IPS-18a (cell line): ENCODE data around the gene SLC1A2.
A peak's percentile ranks its signal among the peaks of the same experiment; 100 is the strongest.

Experiments
- H3K27ac ChIP-seq: one replicate; pipeline ENCODE4 v1.5.1; 2013; ENCODE audit warnings: low read length
- H3K27me3 ChIP-seq: one replicate; pipeline ENCODE4 v1.6.1; 2013; ENCODE audit warnings: mild to moderate bottlenecking, low read length; ENCODE audit not compliant: control insufficient read depth, insufficient read depth
- H3K36me3 ChIP-seq: one replicate; pipeline ENCODE4 v1.6.1; 2013; ENCODE audit warnings: low read depth, low read length; ENCODE audit not compliant: control insufficient read depth
- H3K4me1 ChIP-seq: one replicate; pipeline ENCODE4 v1.6.1; 2013; ENCODE audit warnings: low read depth, low read length; ENCODE audit not compliant: control insufficient read depth
- H3K4me3 ChIP-seq: one replicate; pipeline ENCODE4 v1.5.1; 2013; ENCODE audit warnings: low read length
- H3K9ac ChIP-seq: one replicate; pipeline ENCODE4 v1.6.1; 2013; ENCODE audit warnings: mild to moderate bottlenecking, low read length, moderate library complexity
- H3K9me3 ChIP-seq: one replicate; pipeline ENCODE4 v1.6.1; 2013; ENCODE audit warnings: low read depth, low read length; ENCODE audit not compliant: control insufficient read depth

The SLC1A2 gene

GRCh38 chr11:35419184-35419829 lies at the start of gene SLC1A2:
Gene SLC1A2 (minus strand): TSS chr11:35419558. CDS start chr11:35418966, 592 bp downstream.
- Histone ChIP-seq H3K9me3 (no peaks in the 10 kb centered on the region), H3K27me3 (peaks cover 97% of the 10 kb centered on the region), H3K9ac (peak within 1 kb of the TSS; percentile 59), H3K4me1 (peaks cover 9% of the 10 kb centered on the region), H3K36me3 (no peaks in the 10 kb centered on the region), H3K27ac (no peak within 1 kb of the TSS), H3K4me3 (peak within 1 kb of the TSS; percentile 70)

GRCh38 chr11:35466058-35466457 lies 46.7 kb upstream of the SLC1A2 start:
- no peak overlapping the region for H3K27ac ChIP-seq
- no peak overlapping the region for H3K4me3 ChIP-seq
- no peaks in the 10 kb centered on the region for H3K9me3 ChIP-seq
- no peak overlapping the region for H3K9ac ChIP-seq
- H3K4me1 ChIP-seq = peaks cover 4% of the 10 kb centered on the region
- H3K27me3 ChIP-seq = no peaks in the 10 kb centered on the region
- H3K36me3 ChIP-seq = no peaks in the 10 kb centered on the region

- Histone ChIP-seq H3K27me3 (no peaks in the 10 kb centered on the region), H3K27ac (no peak overlapping the region), H3K4me1 (peaks cover 4% of the 10 kb centered on the region), H3K9ac (no peak overlapping the region), H3K36me3 (no peaks in the 10 kb centered on the region), H3K9me3 (no peaks in the 10 kb centered on the region), H3K4me3 (no peak overlapping the region)
Measured at GRCh38 chr11:35464308-35464707, 45.0 kb upstream of the SLC1A2 start.

- Histone ChIP-seq H3K4me3 (no peak overlapping the region), H3K36me3 (no peaks in the 10 kb centered on the region), H3K27me3 (no peaks in the 10 kb centered on the region), H3K4me1 (peaks cover 4% of the 10 kb centered on the region), H3K9ac (no peak overlapping the region), H3K9me3 (no peaks in the 10 kb centered on the region), H3K27ac (no peak overlapping the region)
Measured at GRCh38 chr11:35463331-35463751, 44.0 kb upstream of the SLC1A2 start.

- Histone ChIP-seq H3K27ac (no peak overlapping the region), H3K9me3 (no peaks in the 10 kb centered on the region), H3K4me1 (peaks cover 4% of the 10 kb centered on the region), H3K36me3 (no peaks in the 10 kb centered on the region), H3K9ac (no peak overlapping the region), H3K27me3 (no peaks in the 10 kb centered on the region), H3K4me3 (no peak overlapping the region)
Measured at GRCh38 chr11:35461917-35462538, 42.7 kb upstream of the SLC1A2 start.

- Histone ChIP-seq H3K27me3 (no peaks in the 10 kb centered on the region), H3K9ac (no peak overlapping the region), H3K36me3 (no peaks in the 10 kb centered on the region)
Measured at GRCh38 chr11:35459489-35459888, 40.1 kb upstream of the SLC1A2 start.

GRCh38 chr11:35458846-35459245 lies 39.5 kb upstream of the SLC1A2 start:
- Histone ChIP-seq H3K4me1 (peaks cover 4% of the 10 kb centered on the region), H3K27ac (no peak overlapping the region), H3K27me3 (no peaks in the 10 kb centered on the region), H3K4me3 (no peak overlapping the region), H3K36me3 (no peaks in the 10 kb centered on the region), H3K9ac (no peak overlapping the region), H3K9me3 (no peaks in the 10 kb centered on the region)

More at GRCh38 chr11:35459489-35459888, 40.1 kb upstream of the SLC1A2 start:
- no peaks in the 10 kb centered on the region for H3K9me3 ChIP-seq
- H3K4me3 ChIP-seq = no peak overlapping the region
- H3K4me1 ChIP-seq = peaks cover 4% of the 10 kb centered on the region
- no peak overlapping the region for H3K27ac ChIP-seq

DNA sequence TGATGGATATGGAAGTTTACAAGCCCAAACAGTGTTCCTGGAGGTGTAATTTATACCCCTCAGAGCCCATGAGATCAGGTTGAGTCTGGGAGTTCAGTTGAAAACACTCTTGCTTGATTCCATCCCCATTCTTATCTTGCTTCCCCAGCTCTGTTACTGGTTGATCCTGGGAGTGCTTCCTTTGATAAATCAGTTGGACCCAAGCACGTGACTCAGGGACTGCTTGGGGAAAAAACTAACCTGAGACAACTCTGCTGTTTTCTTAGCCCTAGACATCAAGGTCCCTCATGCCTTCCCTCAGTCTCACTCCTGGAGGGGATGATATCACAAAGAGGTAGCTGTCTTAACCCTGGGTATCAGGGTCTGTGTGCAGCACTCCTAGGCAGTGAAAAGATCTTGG lies 35.0 kb upstream of the SLC1A2 start:
- H3K4me1 ChIP-seq = no peaks in the 10 kb centered on the region
- no peaks in the 10 kb centered on the region for H3K36me3 ChIP-seq
- no peak overlapping the region for H3K27ac ChIP-seq
- H3K27me3 ChIP-seq = no peaks in the 10 kb centered on the region
- H3K9ac ChIP-seq = no peak overlapping the region
- no peak overlapping the region for H3K4me3 ChIP-seq
- H3K9me3 ChIP-seq = no peaks in the 10 kb centered on the region

- no peak overlapping the region for H3K9ac ChIP-seq
- H3K27me3 ChIP-seq = no peaks in the 10 kb centered on the region
- no peaks in the 10 kb centered on the region for H3K9me3 ChIP-seq
- H3K36me3 ChIP-seq = no peaks in the 10 kb centered on the region
- no peak overlapping the region for H3K27ac ChIP-seq
- no peak overlapping the region for H3K4me3 ChIP-seq
- no peaks in the 10 kb centered on the region for H3K4me1 ChIP-seq
Measured at GRCh38 chr11:35436581-35437250, 17.4 kb upstream of the SLC1A2 start.

DNA sequence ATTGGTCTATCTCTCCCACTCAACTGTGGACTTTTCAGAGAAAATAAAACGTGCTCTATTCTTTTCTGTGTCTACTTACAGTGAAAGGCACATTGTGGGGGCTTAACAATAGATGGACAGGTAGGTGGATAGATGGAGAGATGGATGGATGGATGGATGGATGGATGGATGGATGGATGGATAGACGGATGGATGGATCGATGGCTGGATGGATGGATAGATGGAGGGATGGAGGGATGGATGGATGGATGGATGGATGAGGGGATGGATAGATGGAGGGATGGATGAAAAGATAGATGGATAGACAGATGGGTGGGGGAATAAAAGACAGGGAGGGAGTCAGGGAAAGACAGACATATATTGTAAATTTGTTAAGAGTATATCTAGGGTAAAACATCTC lies 14.2 kb upstream of the SLC1A2 start:
- Histone ChIP-seq H3K27me3 (no peaks in the 10 kb centered on the region), H3K4me3 (no peak overlapping the region), H3K36me3 (no peaks in the 10 kb centered on the region), H3K27ac (no peak overlapping the region), H3K9me3 (no peaks in the 10 kb centered on the region), H3K9ac (no peak overlapping the region), H3K4me1 (no peaks in the 10 kb centered on the region)

GRCh38 chr11:35432464-35432863 lies 13.1 kb upstream of the SLC1A2 start:
- Histone ChIP-seq H3K27ac (no peak overlapping the region), H3K4me1 (no peaks in the 10 kb centered on the region), H3K36me3 (no peaks in the 10 kb centered on the region), H3K9me3 (no peaks in the 10 kb centered on the region), H3K4me3 (no peak overlapping the region), H3K27me3 (no peaks in the 10 kb centered on the region), H3K9ac (no peak overlapping the region)
